GM23338 (cell line): ENCODE measurements around the gene PRKAR1B. TPM values are rescaled to one million over a fixed set of nuclear protein-coding genes. Genes with fewer than 3 reads are reported as not detected.
A peak's percentile ranks its signal among the peaks of the same experiment; 100 is the strongest.

Source experiments
- ATAC-seq: fragments of 200-7000 bp; cut with Tn5 transposase; 3 replicates; pipeline ENCODE4 v1.9.1; 2020
- DNase-seq: peaks from one replicate; pipeline ENCODE4 v3.0.0-alpha.2; 2015; ENCODE audit warnings: low spot score
- H2AFZ ChIP-seq: fragments of 200-600 bp; sonication (generic); 2 replicates; pipeline ENCODE4 v1.8.0; 2016; ENCODE audit warnings: antibody characterized with exemption, mild to moderate bottlenecking, moderate library complexity
- H3F3A ChIP-seq: fragments of 200-600 bp; sonication (generic); replicated peaks from 2 replicates; pipeline ENCODE4 v1.8.0; 2017; ENCODE audit warnings: antibody characterized with exemption, mixed run types, low read depth
- H3K27ac ChIP-seq: fragments of 200-600 bp; sonication (generic); 2 replicates; pipeline ENCODE4 v1.6.1; 2016; ENCODE audit warnings: low read depth
- H3K27me3 ChIP-seq: fragments of 200-600 bp; sonication (generic); 2 replicates; pipeline ENCODE4 v1.8.0; 2016; ENCODE audit warnings: mild to moderate bottlenecking, mixed run types, moderate library complexity; ENCODE audit not compliant: insufficient read depth
- H3K36me3 ChIP-seq: fragments of 200-600 bp; sonication (generic); 2 replicates; pipeline ENCODE4 v1.8.0; 2016; ENCODE audit warnings: mild to moderate bottlenecking; ENCODE audit not compliant: insufficient read depth
- H3K4me1 ChIP-seq: fragments of 200-600 bp; sonication (generic); 2 replicates; pipeline ENCODE4 v1.8.0; 2016; ENCODE audit warnings: mild to moderate bottlenecking, moderate library complexity; ENCODE audit not compliant: insufficient read depth
- H3K4me2 ChIP-seq: fragments of 200-600 bp; sonication (generic); 2 replicates; pipeline ENCODE4 v1.7.1; 2017; ENCODE audit warnings: mixed run types
- H3K4me3 ChIP-seq: fragments of 200-600 bp; sonication (generic); 2 replicates; pipeline ENCODE4 v1.6.1; 2016; ENCODE audit warnings: mixed run types
- H3K79me2 ChIP-seq: fragments of 200-600 bp; sonication (generic); replicated peaks from 2 replicates; pipeline ENCODE4 v1.8.0; 2017; ENCODE audit warnings: mild to moderate bottlenecking; ENCODE audit not compliant: insufficient read depth
- H3K9me2 ChIP-seq: fragments of 200-600 bp; sonication (generic); 2 replicates; pipeline ENCODE4 v1.8.0; 2017; ENCODE audit not compliant: insufficient read depth
- H4K20me1 ChIP-seq: fragments of 200-600 bp; sonication (generic); replicated peaks from 2 replicates; pipeline ENCODE4 v1.8.0; 2017; ENCODE audit warnings: mild to moderate bottlenecking; ENCODE audit not compliant: insufficient read depth
- H3K27ac Mint-ChIP-seq: 2 replicates; pipeline ENCODE4 v1.8.0; 2020; ENCODE audit warnings: inconsistent platforms, mild to moderate bottlenecking, moderate library complexity, mixed read lengths
- H3K27me3 Mint-ChIP-seq: 3 replicates; pipeline ENCODE4 v1.8.0; 2022; ENCODE audit warnings: low read depth, mild to moderate bottlenecking, moderate library complexity, mixed read lengths, inconsistent platforms; ENCODE audit not compliant: insufficient read depth, poor library complexity
- H3K36me3 Mint-ChIP-seq: 3 replicates; pipeline ENCODE4 v1.8.0; 2021; ENCODE audit warnings: low read depth, mild to moderate bottlenecking, inconsistent platforms, moderate library complexity, mixed read lengths
- H3K4me1 Mint-ChIP-seq: 3 replicates; pipeline ENCODE4 v1.8.0; 2020; ENCODE audit warnings: mild to moderate bottlenecking, inconsistent platforms, mixed read lengths
- H3K4me3 Mint-ChIP-seq: 3 replicates; pipeline ENCODE4 v1.8.0; 2021; ENCODE audit warnings: moderate library complexity, mild to moderate bottlenecking, inconsistent platforms, mixed read lengths
- H3K9me3 Mint-ChIP-seq: 3 replicates; pipeline ENCODE4 v1.8.0; 2020; ENCODE audit warnings: moderate library complexity, mild to moderate bottlenecking, inconsistent platforms, mixed read lengths
- ETS1 ChIP-seq: IDR thresholded peaks from 2 replicates; pipeline ENCODE4 v1.6.1; 2016; ENCODE audit warnings: antibody characterized with exemption
- EZH2 ChIP-seq: fragments of 200-600 bp; sonication (generic); IDR thresholded peaks from one replicate; pipeline ENCODE4 v1.8.0; 2017; ENCODE audit warnings: antibody characterized with exemption, mild to moderate bottlenecking, low read depth; ENCODE audit not compliant: unreplicated experiment
- EZH2phosphoT487 ChIP-seq: fragments of 200-600 bp; sonication (generic); IDR thresholded peaks from one replicate; pipeline ENCODE4 v1.8.1; 2018; ENCODE audit warnings: antibody characterized with exemption; ENCODE audit not compliant: unreplicated experiment
- NANOG ChIP-seq: IDR thresholded peaks from 2 replicates; pipeline ENCODE4 v1.6.1; 2016; ENCODE audit warnings: antibody characterized with exemption, borderline replicate concordance
- POLR2AphosphoS5 ChIP-seq: IDR thresholded peaks from 2 replicates; pipeline ENCODE4 v1.6.1; 2016; ENCODE audit warnings: antibody characterized with exemption, low read depth
- polyA plus RNA-seq: library from polyadenylated mRNA; unstranded; fragments of >200 nt; fragmentation: Nextera tagmentation; extraction: Ambion mirVana; gene quantifications from 2 replicates; pipeline ENCODE4 v1.2.1, GENCODE V29; 2016
- total RNA-seq: library from RNA; depleted of rRNA; stranded (reverse); fragments of >200 nt; shearing (Covaris generic); gene quantifications from 2 replicates; pipeline ENCODE4 v1.2.3, GENCODE V29; 2014

Gene PRKAR1B
- total and polyA plus RNA-seq, 2 experiments from 2014 or later, result 35.7 to 36.7 TPM

- Histone ChIP-seq H3K27ac (no peak within 1 kb of the TSS), H3K9me2 (no peaks in the 10 kb centered on the region)
Observed at GRCh38 chr7:519484-520390, 207.3 kb downstream of the PRKAR1B start, which contains the start of gene PDGFA. Gene PDGFA, minus strand, starts transcription at chr7:519846. Its CDS starts 845 bp downstream, at chr7:519001.

GRCh38 chr7:518630-519483 is 208.2 kb downstream of the PRKAR1B start:
- H3K9me3 Mint-ChIP-seq, result no peaks in the 10 kb centered on the region; the same call in 2 of the 3 replicates
- H3K4me1 Mint-ChIP-seq, result peaks cover 28% of the 10 kb centered on the region
- ATAC-seq (peak; percentile 2), DNase-seq (peak; percentile 74)
- H3K4me2 ChIP-seq, result peak overlapping the region; percentile 97
- peak overlapping the region; percentile 94 for H3K4me3 ChIP-seq
- peaks cover 16% of the 10 kb centered on the region for H3K36me3 Mint-ChIP-seq
- H3K4me3 Mint-ChIP-seq, result peak overlapping the region; percentile 94
- no peak overlapping the region for H3K27ac ChIP-seq
- no peak overlapping the region for H3K27ac Mint-ChIP-seq
- H2AFZ ChIP-seq, result no peak overlapping the region
- H4K20me1 ChIP-seq, result no peaks in the 10 kb centered on the region; the same call in 1 of the 2 replicates
- H3K27me3 Mint-ChIP-seq, result peaks cover 54% of the 10 kb centered on the region
- peaks cover 15% of the 10 kb centered on the region for H3F3A ChIP-seq
- H3K4me1 ChIP-seq, result peaks cover 26% of the 10 kb centered on the region
- TF ChIP-seq POLR2AphosphoS5 (peak; percentile 42; the same call in 1 of the 2 replicates), ETS1 (peak; percentile 30; the same call in 1 of the 2 replicates), EZH2 (peak; percentile 39), EZH2phosphoT487 (no peak)
- H3K9me2 ChIP-seq, result no peaks in the 10 kb centered on the region
- no peaks in the 10 kb centered on the region for H3K36me3 ChIP-seq
- peaks cover 32% of the 10 kb centered on the region for H3K79me2 ChIP-seq
- H3K27me3 ChIP-seq, result peaks cover 52% of the 10 kb centered on the region

More at GRCh38 chr7:519484-520390, 207.3 kb downstream of the PRKAR1B start, which contains the start of gene PDGFA:
- Histone ChIP-seq H3K4me3 (peak within 1 kb of the TSS; percentile 94), H3K4me1 (peaks cover 18% of the 10 kb centered on the region; the same call in 1 of the 2 replicates), H3F3A (peaks cover 12% of the 10 kb centered on the region), H3K36me3 (no peaks in the 10 kb centered on the region), H3K27me3 (peaks cover 61% of the 10 kb centered on the region), H2AFZ (no peak within 1 kb of the TSS), H3K4me2 (peak within 1 kb of the TSS; percentile 97), H4K20me1 (no peaks in the 10 kb centered on the region; the same call in 1 of the 2 replicates), H3K79me2 (peaks cover 24% of the 10 kb centered on the region)
- peak; percentile 87 for DNase-seq
- Mint-ChIP-seq H3K4me1 (peaks cover 19% of the 10 kb centered on the region; the same call in 2 of the 3 replicates), H3K4me3 (peak within 1 kb of the TSS; percentile 94), H3K36me3 (peaks cover 10% of the 10 kb centered on the region), H3K27me3 (peaks cover 52% of the 10 kb centered on the region), H3K9me3 (no peaks in the 10 kb centered on the region; the same call in 2 of the 3 replicates), H3K27ac (no peak within 1 kb of the TSS)
- ATAC-seq, result peak; percentile 32
- TF ChIP-seq NANOG (no peak), EZH2 (peak; percentile 52)
